ENCODE measurements around the gene ZNF770. TPM values are rescaled to one million over a fixed set of nuclear protein-coding genes. Genes with fewer than 3 reads are reported as not detected.
"Not testable (repeated sequence)": the region's sequence is repeated elsewhere in the genome, so short reads cannot be mapped to it uniquely, and the experiment has no call there.

The ZNF770 gene
- total RNA-seq, 1 experiment from 2014 or later: 34.0 TPM

- Histone ChIP-seq H3K9me2 (ENCODE audit: insufficient read depth) (no peaks in the 10 kb centered on the region), H4K20me1 (ENCODE audit: insufficient read depth) (no peaks in the 10 kb centered on the region), H3K36me3 (ENCODE audit: low read depth) (no peaks in the 10 kb centered on the region), H3K79me2 (ENCODE audit: low read depth) (no peaks in the 10 kb centered on the region), H3K9me3 (ENCODE audit: insufficient read depth, low read depth) (no peaks in the 10 kb centered on the region), H2AFZ (no peak overlapping the region), H3F3A (ENCODE audit: insufficient read depth, low read depth) (no peaks in the 10 kb centered on the region), H3K27ac (no peak overlapping the region), H3K4me1 (replicated peaks; ENCODE audit: insufficient read depth) (no peaks in the 10 kb centered on the region), H3K27me3 (ENCODE audit: insufficient read depth, low read depth) (no peaks in the 10 kb centered on the region), H3K4me3 (no peak overlapping the region), H3K4me2 (no peak overlapping the region)
- no peak for DNase-seq
- POLR2A ChIA-PET (ENCODE audit: unreplicated experiment): no interaction called here
- intact Hi-C loops (cut with micrococcal nuclease; ENCODE audit: unreplicated experiment): no loop called here
- CTCF ChIA-PET: no interaction called here
- no TSS peak for BruUV-seq (replicated peaks)
- TF ChIP-seq, protein P1, sequence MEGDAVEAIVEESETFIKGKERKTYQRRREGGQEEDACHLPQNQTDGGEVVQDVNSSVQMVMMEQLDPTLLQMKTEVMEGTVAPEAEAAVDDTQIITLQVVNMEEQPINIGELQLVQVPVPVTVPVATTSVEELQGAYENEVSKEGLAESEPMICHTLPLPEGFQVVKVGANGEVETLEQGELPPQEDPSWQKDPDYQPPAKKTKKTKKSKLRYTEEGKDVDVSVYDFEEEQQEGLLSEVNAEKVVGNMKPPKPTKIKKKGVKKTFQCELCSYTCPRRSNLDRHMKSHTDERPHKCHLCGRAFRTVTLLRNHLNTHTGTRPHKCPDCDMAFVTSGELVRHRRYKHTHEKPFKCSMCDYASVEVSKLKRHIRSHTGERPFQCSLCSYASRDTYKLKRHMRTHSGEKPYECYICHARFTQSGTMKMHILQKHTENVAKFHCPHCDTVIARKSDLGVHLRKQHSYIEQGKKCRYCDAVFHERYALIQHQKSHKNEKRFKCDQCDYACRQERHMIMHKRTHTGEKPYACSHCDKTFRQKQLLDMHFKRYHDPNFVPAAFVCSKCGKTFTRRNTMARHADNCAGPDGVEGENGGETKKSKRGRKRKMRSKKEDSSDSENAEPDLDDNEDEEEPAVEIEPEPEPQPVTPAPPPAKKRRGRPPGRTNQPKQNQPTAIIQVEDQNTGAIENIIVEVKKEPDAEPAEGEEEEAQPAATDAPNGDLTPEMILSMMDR (conservative IDR thresholded peaks at IDR 0.05): no peak
- TF ChIP-seq EZH2 (IDR thresholded peaks at IDR 0.05; ENCODE audit: low read depth): no peak
Measured at GRCh38 chr15:34941185-34941698, 46.8 kb downstream of the ZNF770 start.

DNA sequence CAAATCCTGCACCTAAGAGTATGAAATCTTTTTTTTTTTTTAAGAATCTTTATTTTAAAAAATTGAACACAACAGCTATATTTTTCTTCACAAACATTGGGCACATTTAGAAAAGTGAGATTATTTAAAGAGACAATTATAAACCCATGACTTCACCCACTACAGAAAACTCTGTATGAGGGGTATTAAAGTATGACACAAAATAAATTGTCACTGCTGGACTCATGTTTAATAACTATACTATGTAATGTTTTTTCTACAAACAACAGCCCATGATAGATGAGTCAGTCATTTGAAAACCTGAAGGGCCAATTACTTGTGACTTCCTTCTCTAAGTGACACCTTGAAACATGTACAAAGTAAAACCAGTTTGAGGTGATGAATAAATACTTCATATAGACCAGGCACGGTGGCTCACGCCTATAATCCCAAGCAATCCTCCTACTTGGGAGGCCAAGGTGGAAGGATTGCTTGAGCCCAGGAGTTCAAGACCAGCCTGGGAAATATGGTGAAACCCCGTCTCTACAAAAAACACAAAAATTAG, 54.6 kb downstream of the ZNF770 start:
- no TSS peak for BruUV-seq (replicated peaks)

GRCh38 chr15:34928349-34928748, 59.7 kb downstream of the ZNF770 start:
- DNase-seq; H4K20me1 ChIP-seq (ENCODE audit: insufficient read depth); H3K27ac ChIP-seq; H3K36me3 ChIP-seq (ENCODE audit: low read depth); H3F3A ChIP-seq (ENCODE audit: insufficient read depth, low read depth); H3K4me2 ChIP-seq; BruUV-seq (replicated peaks); H2AFZ ChIP-seq; H3K4me3 ChIP-seq; H3K27me3 ChIP-seq (ENCODE audit: insufficient read depth, low read depth); H3K79me2 ChIP-seq (ENCODE audit: low read depth); CTCF ChIA-PET; H3K9me2 ChIP-seq (ENCODE audit: insufficient read depth); H3K9me3 ChIP-seq (ENCODE audit: insufficient read depth, low read depth); POLR2A ChIA-PET (ENCODE audit: unreplicated experiment); H3K4me1 ChIP-seq (replicated peaks; ENCODE audit: insufficient read depth): not testable (repeated sequence)
- intact Hi-C loops (cut with micrococcal nuclease; ENCODE audit: unreplicated experiment): loop anchor here (10.0 kb wide), 1 partner anchor 824 kb away; the partner anchor contains the start of genes EMC7 and PGBD4

More for the DNA sequence above, 54.6 kb downstream of the ZNF770 start:
- ChIA-PET POLR2A (ENCODE audit: unreplicated experiment) (interaction anchor here (0.5 kb wide), 1 partner anchor 831 kb away, joined by 4 read pairs; no protein-coding TSS in a partner anchor), CTCF (no interaction called here)
- Histone ChIP-seq H3K27me3 (ENCODE audit: insufficient read depth, low read depth) (no peaks in the 10 kb centered on the region), H3K4me2 (no peak overlapping the region), H3K36me3 (ENCODE audit: low read depth) (peaks cover 9% of the 10 kb centered on the region; the same call in 1 of the 2 replicates), H3K79me2 (ENCODE audit: low read depth) (no peaks in the 10 kb centered on the region), H2AFZ (no peak overlapping the region), H3K4me3 (no peak overlapping the region), H3K9me3 (ENCODE audit: insufficient read depth, low read depth) (no peaks in the 10 kb centered on the region), H3F3A (ENCODE audit: insufficient read depth, low read depth) (no peaks in the 10 kb centered on the region), H3K4me1 (replicated peaks; ENCODE audit: insufficient read depth) (no peaks in the 10 kb centered on the region), H3K9me2 (ENCODE audit: insufficient read depth) (no peaks in the 10 kb centered on the region), H4K20me1 (ENCODE audit: insufficient read depth) (no peaks in the 10 kb centered on the region), H3K27ac (no peak overlapping the region)
- intact Hi-C loops (cut with micrococcal nuclease; ENCODE audit: unreplicated experiment): loop anchor here (10.0 kb wide), 1 partner anchor 49 kb away; no protein-coding TSS in a partner anchor
- DNase-seq: no peak
- TF ChIP-seq, protein P1 (conservative IDR thresholded peaks at IDR 0.05): no peak
- TF ChIP-seq EZH2 (IDR thresholded peaks at IDR 0.05; ENCODE audit: low read depth): no peak

Other genes starting within 250 kb of the ZNF770 start
- gene GJD2, start 233.3 kb downstream of the ZNF770 start, total RNA-seq (2021): not detected in 2 replicates
- gene ACTC1, start 192.7 kb downstream of the ZNF770 start, total RNA-seq (2021): not detected in 2 replicates
- gene AQR, start 18.5 kb downstream of the ZNF770 start, total RNA-seq (2021): 24.1 and 33.6 TPM in 2 replicates
- not detected in 2 replicates for gene NANOGP8, start 97.0 kb upstream of the ZNF770 start, total RNA-seq (2021)

All from PC-9 (cell line).